Gastrocnemius medialis (tissue), 4 donors: Measurements from ENCODE around the gene ENPP1.

Source experiments
- POLR2A ChIP-seq, 2 donors: fragments of 450-650 bp; IDR thresholded peaks; one replicate each; pipeline ENCODE4 v1.6.1; 2017; ENCODE audit warnings: antibody characterized with exemption in 2 of 2, mild to moderate bottlenecking in 2 of 2, moderate library complexity in 2 of 2
- TF ChIP-seq, protein P1 (sequence below), 5 experiments: fragments of 450-650 bp in 3 of 5; fragments of 200-600 bp in 2 of 5; sonication (generic) in 2 of 5; IDR thresholded peaks in 4 of 5; conservative IDR thresholded peaks in 1 of 5; 1 replicate in 4 of 5; 2 replicates in 1 of 5; pipeline ENCODE4 v1.5.1; 2016 to 2019; ENCODE audit warnings: antibody characterized with exemption in 5 of 5, mild to moderate bottlenecking in 3 of 5, moderate library complexity in 3 of 5

DNA sequence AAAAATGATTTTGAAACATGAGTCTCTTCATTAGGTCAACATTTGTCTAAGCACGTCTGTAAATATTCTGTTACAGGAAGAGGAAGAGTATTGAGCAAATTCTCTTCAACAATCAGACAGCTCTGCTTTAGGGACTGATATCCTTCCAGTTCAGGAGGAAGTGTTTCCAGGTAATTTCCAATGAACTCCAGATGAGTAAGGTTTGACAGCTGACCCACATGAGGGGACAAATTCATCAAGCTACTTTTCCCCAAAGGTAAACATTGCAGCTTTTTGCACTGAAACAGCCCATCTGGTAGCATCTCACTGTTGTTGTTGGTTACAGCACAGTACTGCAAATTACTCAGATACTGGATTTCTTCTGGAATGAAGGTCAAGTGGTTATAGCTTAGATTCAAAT, 18.1 kb downstream of the ENPP1 start:
- TF ChIP-seq, protein P1, sequence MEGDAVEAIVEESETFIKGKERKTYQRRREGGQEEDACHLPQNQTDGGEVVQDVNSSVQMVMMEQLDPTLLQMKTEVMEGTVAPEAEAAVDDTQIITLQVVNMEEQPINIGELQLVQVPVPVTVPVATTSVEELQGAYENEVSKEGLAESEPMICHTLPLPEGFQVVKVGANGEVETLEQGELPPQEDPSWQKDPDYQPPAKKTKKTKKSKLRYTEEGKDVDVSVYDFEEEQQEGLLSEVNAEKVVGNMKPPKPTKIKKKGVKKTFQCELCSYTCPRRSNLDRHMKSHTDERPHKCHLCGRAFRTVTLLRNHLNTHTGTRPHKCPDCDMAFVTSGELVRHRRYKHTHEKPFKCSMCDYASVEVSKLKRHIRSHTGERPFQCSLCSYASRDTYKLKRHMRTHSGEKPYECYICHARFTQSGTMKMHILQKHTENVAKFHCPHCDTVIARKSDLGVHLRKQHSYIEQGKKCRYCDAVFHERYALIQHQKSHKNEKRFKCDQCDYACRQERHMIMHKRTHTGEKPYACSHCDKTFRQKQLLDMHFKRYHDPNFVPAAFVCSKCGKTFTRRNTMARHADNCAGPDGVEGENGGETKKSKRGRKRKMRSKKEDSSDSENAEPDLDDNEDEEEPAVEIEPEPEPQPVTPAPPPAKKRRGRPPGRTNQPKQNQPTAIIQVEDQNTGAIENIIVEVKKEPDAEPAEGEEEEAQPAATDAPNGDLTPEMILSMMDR (IDR thresholded peaks at IDR 0.05 in 4 of 5, conservative IDR thresholded peaks at IDR 0.05 in 1 of 5) = no peak
- no peak for TF ChIP-seq POLR2A (IDR thresholded peaks at IDR 0.05)
